K562 (cell line): ENCODE data around the gene TMEM120B.

Experiments
- DACH1 ChIP-seq: fragments of 450-650 bp; IDR thresholded peaks from 2 replicates; pipeline ENCODE4 v1.6.1; 2018; ENCODE audit not compliant: partially characterized antibody
- MYNN ChIP-seq, 2 experiments: sonication (generic); formaldehyde crosslinking in 1 of 2; IDR thresholded peaks; 2 replicates each; pipeline versions ENCODE4 v1.5.0 to v1.6.1; 2016 to 2020; ENCODE audit warnings: antibody characterized with exemption in 1 of 2, missing genetic modification reagents in 1 of 2
- POLR2AphosphoS5 ChIP-seq: IDR thresholded peaks from 2 replicates; pipeline ENCODE4 v1.6.1; 2011; ENCODE audit warnings: mild to moderate bottlenecking, low read depth, low read length, moderate library complexity; ENCODE audit not compliant: control insufficient read depth, insufficient read depth

GRCh38 chr12:121713793-121714192 is 1.2 kb downstream of the TMEM120B start:
- TF ChIP-seq DACH1 (no peak), POLR2AphosphoS5 (no peak), MYNN (IDR thresholded peaks at IDR 0.05) (no peak), MYNN (CRISPR knock-in tag; IDR thresholded peaks at IDR 0.05) (no peak)
